Ammon's horn (tissue), 1 donor: ENCODE measurements around the gene OGFR.

Experiments
- DNase-seq: peaks from one replicate; pipeline ENCODE4 v3.0.0-alpha.2; 2016; ENCODE audit warnings: low spot score

OGFR gene

GRCh38 chr20:62769346-62770071, 35.1 kb upstream of the OGFR start:
- DNase-seq: no peak

- DNase-seq: no peak
Measured at GRCh38 chr20:62770111-62770910, 34.3 kb upstream of the OGFR start.

- DNase-seq: no peak
Measured at GRCh38 chr20:62770916-62771315, 33.7 kb upstream of the OGFR start.

- no peak for DNase-seq
Measured at GRCh38 chr20:62771396-62772102, 33.1 kb upstream of the OGFR start.

GRCh38 chr20:62772103-62772611, 32.5 kb upstream of the OGFR start:
- DNase-seq: no peak

GRCh38 chr20:62772619-62772989, 32.0 kb upstream of the OGFR start:
- no peak for DNase-seq

GRCh38 chr20:62772990-62773844, 31.4 kb upstream of the OGFR start:
- DNase-seq: no peak

- DNase-seq: peak; percentile 49
Measured at GRCh38 chr20:62773845-62774714, 30.6 kb upstream of the OGFR start.

- no peak for DNase-seq
Measured at GRCh38 chr20:62774762-62775161, 29.9 kb upstream of the OGFR start.

- DNase-seq: no peak
Measured at GRCh38 chr20:62775206-62775605, 29.4 kb upstream of the OGFR start.

GRCh38 chr20:62776035-62776691, 28.5 kb upstream of the OGFR start:
- no peak for DNase-seq

- DNase-seq: no peak
Measured at GRCh38 chr20:62776692-62777527, 27.7 kb upstream of the OGFR start.

GRCh38 chr20:62777528-62777830, 27.2 kb upstream of the OGFR start:
- DNase-seq: no peak

GRCh38 chr20:62778058-62778457, 26.6 kb upstream of the OGFR start:
- no peak for DNase-seq

GRCh38 chr20:62778601-62779416, 25.8 kb upstream of the OGFR start:
- DNase-seq: no peak

GRCh38 chr20:62779417-62779685, 25.3 kb upstream of the OGFR start:
- no peak for DNase-seq

GRCh38 chr20:62780204-62780603, 24.4 kb upstream of the OGFR start:
- DNase-seq: no peak

GRCh38 chr20:62780696-62781095, 23.9 kb upstream of the OGFR start:
- DNase-seq: no peak
